GM23338 (cell line): Measurements from ENCODE around the gene TCF7L2. TPM values are rescaled to one million over a fixed set of nuclear protein-coding genes. Genes with fewer than 3 reads are reported as not detected.
"Not testable (repeated sequence)": the region's sequence is repeated elsewhere in the genome, so short reads cannot be mapped to it uniquely, and the experiment has no call there.

Source experiments
- ATAC-seq: fragments of 200-7000 bp; cut with Tn5 transposase; 3 replicates; pipeline ENCODE4 v1.9.1; 2020
- DNase-seq: peaks from one replicate; pipeline ENCODE4 v3.0.0-alpha.2; 2015; ENCODE audit warnings: low spot score
- H2AFZ ChIP-seq: fragments of 200-600 bp; sonication (generic); 2 replicates; pipeline ENCODE4 v1.8.0; 2016; ENCODE audit warnings: antibody characterized with exemption, mild to moderate bottlenecking, moderate library complexity
- H3F3A ChIP-seq: fragments of 200-600 bp; sonication (generic); replicated peaks from 2 replicates; pipeline ENCODE4 v1.8.0; 2017; ENCODE audit warnings: antibody characterized with exemption, mixed run types, low read depth
- H3K27ac ChIP-seq: fragments of 200-600 bp; sonication (generic); 2 replicates; pipeline ENCODE4 v1.6.1; 2016; ENCODE audit warnings: low read depth
- H3K27me3 ChIP-seq: fragments of 200-600 bp; sonication (generic); 2 replicates; pipeline ENCODE4 v1.8.0; 2016; ENCODE audit warnings: mild to moderate bottlenecking, mixed run types, moderate library complexity; ENCODE audit not compliant: insufficient read depth
- H3K36me3 ChIP-seq: fragments of 200-600 bp; sonication (generic); 2 replicates; pipeline ENCODE4 v1.8.0; 2016; ENCODE audit warnings: mild to moderate bottlenecking; ENCODE audit not compliant: insufficient read depth
- H3K4me1 ChIP-seq: fragments of 200-600 bp; sonication (generic); 2 replicates; pipeline ENCODE4 v1.8.0; 2016; ENCODE audit warnings: mild to moderate bottlenecking, moderate library complexity; ENCODE audit not compliant: insufficient read depth
- H3K4me2 ChIP-seq: fragments of 200-600 bp; sonication (generic); 2 replicates; pipeline ENCODE4 v1.7.1; 2017; ENCODE audit warnings: mixed run types
- H3K4me3 ChIP-seq: fragments of 200-600 bp; sonication (generic); 2 replicates; pipeline ENCODE4 v1.6.1; 2016; ENCODE audit warnings: mixed run types
- H3K79me2 ChIP-seq: fragments of 200-600 bp; sonication (generic); replicated peaks from 2 replicates; pipeline ENCODE4 v1.8.0; 2017; ENCODE audit warnings: mild to moderate bottlenecking; ENCODE audit not compliant: insufficient read depth
- H3K9me2 ChIP-seq: fragments of 200-600 bp; sonication (generic); 2 replicates; pipeline ENCODE4 v1.8.0; 2017; ENCODE audit not compliant: insufficient read depth
- H4K20me1 ChIP-seq: fragments of 200-600 bp; sonication (generic); replicated peaks from 2 replicates; pipeline ENCODE4 v1.8.0; 2017; ENCODE audit warnings: mild to moderate bottlenecking; ENCODE audit not compliant: insufficient read depth
- H3K27ac Mint-ChIP-seq: 2 replicates; pipeline ENCODE4 v1.8.0; 2020; ENCODE audit warnings: inconsistent platforms, mild to moderate bottlenecking, moderate library complexity, mixed read lengths
- H3K27me3 Mint-ChIP-seq: 3 replicates; pipeline ENCODE4 v1.8.0; 2022; ENCODE audit warnings: low read depth, mild to moderate bottlenecking, moderate library complexity, mixed read lengths, inconsistent platforms; ENCODE audit not compliant: insufficient read depth, poor library complexity
- H3K36me3 Mint-ChIP-seq: 3 replicates; pipeline ENCODE4 v1.8.0; 2021; ENCODE audit warnings: low read depth, mild to moderate bottlenecking, inconsistent platforms, moderate library complexity, mixed read lengths
- H3K4me1 Mint-ChIP-seq: 3 replicates; pipeline ENCODE4 v1.8.0; 2020; ENCODE audit warnings: mild to moderate bottlenecking, inconsistent platforms, mixed read lengths
- H3K4me3 Mint-ChIP-seq: 3 replicates; pipeline ENCODE4 v1.8.0; 2021; ENCODE audit warnings: moderate library complexity, mild to moderate bottlenecking, inconsistent platforms, mixed read lengths
- H3K9me3 Mint-ChIP-seq: 3 replicates; pipeline ENCODE4 v1.8.0; 2020; ENCODE audit warnings: moderate library complexity, mild to moderate bottlenecking, inconsistent platforms, mixed read lengths
- CREB1 ChIP-seq: fragments of 250-450 bp; sonication (Bioruptor Pico); IDR thresholded peaks from 2 replicates; pipeline ENCODE4 v1.5.0; 2020; ENCODE audit warnings: low read depth, mild to moderate bottlenecking, moderate library complexity
- EZH2 ChIP-seq: fragments of 200-600 bp; sonication (generic); IDR thresholded peaks from one replicate; pipeline ENCODE4 v1.8.0; 2017; ENCODE audit warnings: antibody characterized with exemption, mild to moderate bottlenecking, low read depth; ENCODE audit not compliant: unreplicated experiment
- JUNB ChIP-seq: IDR thresholded peaks from one replicate; pipeline ENCODE4 v1.6.1; 2016; ENCODE audit warnings: antibody characterized with exemption; ENCODE audit not compliant: unreplicated experiment
- NANOG ChIP-seq: IDR thresholded peaks from 2 replicates; pipeline ENCODE4 v1.6.1; 2016; ENCODE audit warnings: antibody characterized with exemption, borderline replicate concordance
- ZNF114 ChIP-seq: fragments of 250-450 bp; sonication (Bioruptor Pico); IDR thresholded peaks from 2 replicates; pipeline ENCODE4 v1.5.0; 2020; ENCODE audit warnings: mild to moderate bottlenecking, moderate library complexity
- ZNF331 ChIP-seq: fragments of 250-450 bp; sonication (Bioruptor Pico); IDR thresholded peaks from 2 replicates; pipeline ENCODE4 v1.5.0; 2020; ENCODE audit warnings: low read depth, mild to moderate bottlenecking, moderate library complexity
- polyA plus RNA-seq: library from polyadenylated mRNA; unstranded; fragments of >200 nt; fragmentation: Nextera tagmentation; extraction: Ambion mirVana; gene quantifications from 2 replicates; pipeline ENCODE4 v1.2.1, GENCODE V29; 2016
- total RNA-seq: library from RNA; depleted of rRNA; stranded (reverse); fragments of >200 nt; shearing (Covaris generic); gene quantifications from 2 replicates; pipeline ENCODE4 v1.2.3, GENCODE V29; 2014
- TF ChIP-seq, protein P1 (sequence below): fragments of 250-450 bp; sonication (Bioruptor Pico); IDR thresholded peaks from 2 replicates; pipeline ENCODE4 v1.5.0; 2020; ENCODE audit warnings: mild to moderate bottlenecking, moderate library complexity

Gene TCF7L2
- total and polyA plus RNA-seq, 2 experiments from 2014 or later = 32.2 to 80.8 TPM

GRCh38 chr10:113108948-113109347, 158.9 kb downstream of the TCF7L2 start:
- Histone ChIP-seq H3K4me1 (peaks cover 22% of the 10 kb centered on the region), H3K9me2 (no peaks in the 10 kb centered on the region), H3K36me3 (no peaks in the 10 kb centered on the region), H2AFZ (no peak overlapping the region), H3K4me2 (no peak overlapping the region), H3F3A (peaks cover 6% of the 10 kb centered on the region), H3K79me2 (peaks cover 80% of the 10 kb centered on the region), H4K20me1 (peaks cover 37% of the 10 kb centered on the region), H3K27ac (no peak overlapping the region; the same call in 1 of the 2 replicates), H3K4me3 (no peak overlapping the region), H3K27me3 (no peaks in the 10 kb centered on the region)
- Mint-ChIP-seq H3K27ac (no peak overlapping the region), H3K4me3 (no peak overlapping the region), H3K9me3 (no peaks in the 10 kb centered on the region), H3K4me1 (peaks cover 63% of the 10 kb centered on the region), H3K27me3 (peaks cover 13% of the 10 kb centered on the region), H3K36me3 (peaks cover 26% of the 10 kb centered on the region; the same call in 2 of the 3 replicates)
- DNase-seq (no peak), ATAC-seq (no peak)
- TF ChIP-seq CREB1 (no peak), JUNB (no peak), ZNF114 (no peak), ZNF331 (no peak), NANOG (no peak), EZH2 (no peak)
- TF ChIP-seq, protein P1, sequence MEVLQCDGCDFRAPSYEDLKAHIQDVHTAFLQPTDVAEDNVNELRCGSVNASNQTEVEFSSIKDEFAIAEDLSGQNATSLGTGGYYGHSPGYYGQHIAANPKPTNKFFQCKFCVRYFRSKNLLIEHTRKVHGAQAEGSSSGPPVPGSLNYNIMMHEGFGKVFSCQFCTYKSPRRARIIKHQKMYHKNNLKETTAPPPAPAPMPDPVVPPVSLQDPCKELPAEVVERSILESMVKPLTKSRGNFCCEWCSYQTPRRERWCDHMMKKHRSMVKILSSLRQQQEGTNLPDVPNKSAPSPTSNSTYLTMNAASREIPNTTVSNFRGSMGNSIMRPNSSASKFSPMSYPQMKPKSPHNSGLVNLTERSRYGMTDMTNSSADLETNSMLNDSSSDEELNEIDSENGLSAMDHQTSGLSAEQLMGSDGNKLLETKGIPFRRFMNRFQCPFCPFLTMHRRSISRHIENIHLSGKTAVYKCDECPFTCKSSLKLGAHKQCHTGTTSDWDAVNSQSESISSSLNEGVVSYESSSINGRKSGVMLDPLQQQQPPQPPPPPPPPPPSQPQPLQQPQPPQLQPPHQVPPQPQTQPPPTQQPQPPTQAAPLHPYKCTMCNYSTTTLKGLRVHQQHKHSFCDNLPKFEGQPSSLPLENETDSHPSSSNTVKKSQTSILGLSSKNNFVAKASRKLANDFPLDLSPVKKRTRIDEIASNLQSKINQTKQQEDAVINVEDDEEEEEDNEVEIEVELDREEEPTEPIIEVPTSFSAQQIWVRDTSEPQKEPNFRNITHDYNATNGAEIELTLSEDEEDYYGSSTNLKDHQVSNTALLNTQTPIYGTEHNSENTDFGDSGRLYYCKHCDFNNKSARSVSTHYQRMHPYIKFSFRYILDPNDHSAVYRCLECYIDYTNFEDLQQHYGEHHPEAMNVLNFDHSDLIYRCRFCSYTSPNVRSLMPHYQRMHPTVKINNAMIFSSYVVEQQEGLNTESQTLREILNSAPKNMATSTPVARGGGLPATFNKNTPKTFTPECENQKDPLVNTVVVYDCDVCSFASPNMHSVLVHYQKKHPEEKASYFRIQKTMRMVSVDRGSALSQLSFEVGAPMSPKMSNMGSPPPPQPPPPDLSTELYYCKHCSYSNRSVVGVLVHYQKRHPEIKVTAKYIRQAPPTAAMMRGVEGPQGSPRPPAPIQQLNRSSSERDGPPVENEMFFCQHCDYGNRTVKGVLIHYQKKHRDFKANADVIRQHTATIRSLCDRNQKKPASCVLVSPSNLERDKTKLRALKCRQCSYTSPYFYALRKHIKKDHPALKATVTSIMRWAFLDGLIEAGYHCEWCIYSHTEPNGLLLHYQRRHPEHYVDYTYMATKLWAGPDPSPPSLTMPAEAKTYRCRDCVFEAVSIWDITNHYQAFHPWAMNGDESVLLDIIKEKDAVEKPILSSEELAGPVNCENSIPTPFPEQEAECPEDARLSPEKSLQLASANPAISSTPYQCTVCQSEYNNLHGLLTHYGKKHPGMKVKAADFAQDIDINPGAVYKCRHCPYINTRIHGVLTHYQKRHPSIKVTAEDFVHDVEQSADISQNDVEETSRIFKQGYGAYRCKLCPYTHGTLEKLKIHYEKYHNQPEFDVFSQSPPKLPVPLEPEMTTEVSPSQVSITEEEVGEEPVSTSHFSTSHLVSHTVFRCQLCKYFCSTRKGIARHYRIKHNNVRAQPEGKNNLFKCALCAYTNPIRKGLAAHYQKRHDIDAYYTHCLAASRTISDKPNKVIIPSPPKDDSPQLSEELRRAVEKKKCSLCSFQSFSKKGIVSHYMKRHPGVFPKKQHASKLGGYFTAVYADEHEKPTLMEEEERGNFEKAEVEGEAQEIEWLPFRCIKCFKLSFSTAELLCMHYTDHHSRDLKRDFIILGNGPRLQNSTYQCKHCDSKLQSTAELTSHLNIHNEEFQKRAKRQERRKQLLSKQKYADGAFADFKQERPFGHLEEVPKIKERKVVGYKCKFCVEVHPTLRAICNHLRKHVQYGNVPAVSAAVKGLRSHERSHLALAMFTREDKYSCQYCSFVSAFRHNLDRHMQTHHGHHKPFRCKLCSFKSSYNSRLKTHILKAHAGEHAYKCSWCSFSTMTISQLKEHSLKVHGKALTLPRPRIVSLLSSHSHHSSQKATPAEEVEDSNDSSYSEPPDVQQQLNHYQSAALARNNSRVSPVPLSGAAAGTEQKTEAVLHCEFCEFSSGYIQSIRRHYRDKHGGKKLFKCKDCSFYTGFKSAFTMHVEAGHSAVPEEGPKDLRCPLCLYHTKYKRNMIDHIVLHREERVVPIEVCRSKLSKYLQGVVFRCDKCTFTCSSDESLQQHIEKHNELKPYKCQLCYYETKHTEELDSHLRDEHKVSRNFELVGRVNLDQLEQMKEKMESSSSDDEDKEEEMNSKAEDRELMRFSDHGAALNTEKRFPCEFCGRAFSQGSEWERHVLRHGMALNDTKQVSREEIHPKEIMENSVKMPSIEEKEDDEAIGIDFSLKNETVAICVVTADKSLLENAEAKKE (CRISPR knock-in tag) = no peak

DNA sequence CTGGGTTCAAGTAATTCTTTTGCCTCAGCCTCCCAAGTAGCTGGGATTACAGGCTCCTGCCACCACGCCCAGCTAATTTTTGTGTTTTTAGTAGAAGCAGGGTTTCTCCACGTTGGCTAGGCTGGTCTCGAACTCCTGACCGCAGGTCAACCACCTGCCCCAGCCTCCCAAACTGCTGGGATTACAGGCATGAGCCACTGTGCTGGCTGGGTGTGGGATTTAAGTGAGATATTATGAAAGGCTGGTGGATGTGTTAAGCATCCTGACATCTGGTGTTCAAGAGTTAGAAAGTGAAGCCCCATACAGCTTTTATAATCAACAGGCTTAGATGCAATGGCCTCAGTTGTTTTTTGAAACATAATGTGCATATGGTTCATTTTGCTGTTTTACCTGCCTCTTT, 159.4 kb downstream of the TCF7L2 start:
- not testable (repeated sequence) for ATAC-seq, H3K27ac ChIP-seq, H3K4me3 Mint-ChIP-seq, H3K9me3 Mint-ChIP-seq, H3K27ac Mint-ChIP-seq, DNase-seq, H2AFZ ChIP-seq, H3K9me2 ChIP-seq, H3K4me3 ChIP-seq, H3K27me3 ChIP-seq, H3F3A ChIP-seq, H3K36me3 ChIP-seq, H3K4me2 ChIP-seq
- Histone ChIP-seq H4K20me1 (peaks cover 37% of the 10 kb centered on the region), H3K79me2 (peaks cover 82% of the 10 kb centered on the region), H3K4me1 (peaks cover 18% of the 10 kb centered on the region)
- Mint-ChIP-seq H3K27me3 (peaks cover 13% of the 10 kb centered on the region), H3K36me3 (peaks cover 24% of the 10 kb centered on the region; the same call in 2 of the 3 replicates), H3K4me1 (peaks cover 62% of the 10 kb centered on the region)
